HL-60 (cell line): ENCODE results near the gene RELN.

Experiments
- POLR2AphosphoS5 ChIP-seq: IDR thresholded peaks from 2 replicates; pipeline ENCODE4 v1.6.1; 2012; ENCODE audit warnings: low read depth
- TF ChIP-seq, protein P1 (sequence below): IDR thresholded peaks from one replicate; pipeline ENCODE4 v1.5.1; 2011; ENCODE audit warnings: low read length, control low read depth, inconsistent platforms; ENCODE audit not compliant: insufficient read depth
- TF ChIP-seq, protein P2 (sequence below): IDR thresholded peaks from 2 replicates; pipeline ENCODE4 v1.6.1; 2012; ENCODE audit warnings: low read depth; ENCODE audit not compliant: insufficient replicate concordance

DNA sequence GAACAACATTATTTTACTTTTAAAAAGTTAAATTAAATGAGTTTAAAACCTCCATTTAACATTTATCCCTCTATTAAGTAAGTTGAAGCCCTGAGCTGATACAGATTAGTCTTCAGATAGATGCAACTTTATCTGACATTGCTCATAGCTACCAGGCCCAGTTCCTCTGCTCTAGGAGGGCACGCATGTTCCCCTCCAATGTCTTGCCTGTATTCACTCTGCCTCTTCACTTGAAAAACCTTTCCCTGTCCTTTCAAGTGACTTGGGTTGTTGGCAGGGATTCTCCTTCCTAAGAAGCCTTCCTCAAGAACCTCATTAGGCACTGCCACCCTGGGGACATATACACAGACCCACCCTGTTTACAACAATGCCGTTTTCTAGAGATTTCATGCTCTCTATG is 270.4 kb downstream of the RELN start:
- no peak for TF ChIP-seq POLR2AphosphoS5
- TF ChIP-seq, protein P1, sequence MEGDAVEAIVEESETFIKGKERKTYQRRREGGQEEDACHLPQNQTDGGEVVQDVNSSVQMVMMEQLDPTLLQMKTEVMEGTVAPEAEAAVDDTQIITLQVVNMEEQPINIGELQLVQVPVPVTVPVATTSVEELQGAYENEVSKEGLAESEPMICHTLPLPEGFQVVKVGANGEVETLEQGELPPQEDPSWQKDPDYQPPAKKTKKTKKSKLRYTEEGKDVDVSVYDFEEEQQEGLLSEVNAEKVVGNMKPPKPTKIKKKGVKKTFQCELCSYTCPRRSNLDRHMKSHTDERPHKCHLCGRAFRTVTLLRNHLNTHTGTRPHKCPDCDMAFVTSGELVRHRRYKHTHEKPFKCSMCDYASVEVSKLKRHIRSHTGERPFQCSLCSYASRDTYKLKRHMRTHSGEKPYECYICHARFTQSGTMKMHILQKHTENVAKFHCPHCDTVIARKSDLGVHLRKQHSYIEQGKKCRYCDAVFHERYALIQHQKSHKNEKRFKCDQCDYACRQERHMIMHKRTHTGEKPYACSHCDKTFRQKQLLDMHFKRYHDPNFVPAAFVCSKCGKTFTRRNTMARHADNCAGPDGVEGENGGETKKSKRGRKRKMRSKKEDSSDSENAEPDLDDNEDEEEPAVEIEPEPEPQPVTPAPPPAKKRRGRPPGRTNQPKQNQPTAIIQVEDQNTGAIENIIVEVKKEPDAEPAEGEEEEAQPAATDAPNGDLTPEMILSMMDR: no peak
- TF ChIP-seq, protein P2, sequence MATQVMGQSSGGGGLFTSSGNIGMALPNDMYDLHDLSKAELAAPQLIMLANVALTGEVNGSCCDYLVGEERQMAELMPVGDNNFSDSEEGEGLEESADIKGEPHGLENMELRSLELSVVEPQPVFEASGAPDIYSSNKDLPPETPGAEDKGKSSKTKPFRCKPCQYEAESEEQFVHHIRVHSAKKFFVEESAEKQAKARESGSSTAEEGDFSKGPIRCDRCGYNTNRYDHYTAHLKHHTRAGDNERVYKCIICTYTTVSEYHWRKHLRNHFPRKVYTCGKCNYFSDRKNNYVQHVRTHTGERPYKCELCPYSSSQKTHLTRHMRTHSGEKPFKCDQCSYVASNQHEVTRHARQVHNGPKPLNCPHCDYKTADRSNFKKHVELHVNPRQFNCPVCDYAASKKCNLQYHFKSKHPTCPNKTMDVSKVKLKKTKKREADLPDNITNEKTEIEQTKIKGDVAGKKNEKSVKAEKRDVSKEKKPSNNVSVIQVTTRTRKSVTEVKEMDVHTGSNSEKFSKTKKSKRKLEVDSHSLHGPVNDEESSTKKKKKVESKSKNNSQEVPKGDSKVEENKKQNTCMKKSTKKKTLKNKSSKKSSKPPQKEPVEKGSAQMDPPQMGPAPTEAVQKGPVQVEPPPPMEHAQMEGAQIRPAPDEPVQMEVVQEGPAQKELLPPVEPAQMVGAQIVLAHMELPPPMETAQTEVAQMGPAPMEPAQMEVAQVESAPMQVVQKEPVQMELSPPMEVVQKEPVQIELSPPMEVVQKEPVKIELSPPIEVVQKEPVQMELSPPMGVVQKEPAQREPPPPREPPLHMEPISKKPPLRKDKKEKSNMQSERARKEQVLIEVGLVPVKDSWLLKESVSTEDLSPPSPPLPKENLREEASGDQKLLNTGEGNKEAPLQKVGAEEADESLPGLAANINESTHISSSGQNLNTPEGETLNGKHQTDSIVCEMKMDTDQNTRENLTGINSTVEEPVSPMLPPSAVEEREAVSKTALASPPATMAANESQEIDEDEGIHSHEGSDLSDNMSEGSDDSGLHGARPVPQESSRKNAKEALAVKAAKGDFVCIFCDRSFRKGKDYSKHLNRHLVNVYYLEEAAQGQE: no peak
